Caco-2 (cell line): ENCODE data around the gene MUC20. TPM values are rescaled to one million over a fixed set of nuclear protein-coding genes. Genes with fewer than 3 reads are reported as not detected.

ENCODE experiments used
- BruUV-seq: library from RNA; stranded (reverse); fragments of 400-500 nt; replicated peaks from 2 replicates; lab custom pipeline; 2021; lab: Mats Ljungman, UMichigan
- CTCF ChIA-PET: fragments of 300-600 bp; sonication (Branson Sonifier 250); formaldehyde crosslinking; loops from one replicate; lab custom pipeline; 2022; ENCODE audit warnings: antibody characterized with exemption; lab: Charles Lee
- POLR2A ChIA-PET: fragments of 300-600 bp; sonication (Branson Sonifier 250); formaldehyde crosslinking; loops from one replicate; lab custom pipeline; 2022; ENCODE audit warnings: antibody characterized with exemption; lab: Charles Lee
- DNase-seq, 2 experiments: peaks; one replicate each; pipeline versions ENCODE4 v3.0.0 to v3.0.0-alpha.2; 2020 to 2022
- H3K27me3 ChIP-seq: replicated peaks from 2 replicates; pipeline ENCODE4 v1.6.0; 2011; ENCODE audit warnings: low read length; ENCODE audit not compliant: control insufficient read depth, insufficient read depth
- H3K36me3 ChIP-seq: 2 replicates; pipeline ENCODE4 v1.5.1; 2011; ENCODE audit warnings: low read length; ENCODE audit not compliant: control insufficient read depth, insufficient read depth
- H3K4me1 ChIP-seq: fragments of 250-450 bp; sonication (Bioruptor Pico); 2 replicates; pipeline ENCODE4 v1.5.1; 2020; ENCODE audit warnings: mild to moderate bottlenecking
- H3K4me3 ChIP-seq: 2 replicates; pipeline ENCODE4 v1.5.1; 2011; ENCODE audit warnings: low read depth, mild to moderate bottlenecking, control low read depth, low read length
- H3K9me3 ChIP-seq: fragments of 250-450 bp; sonication (Bioruptor Pico); 2 replicates; pipeline ENCODE4 v1.5.1; 2020; ENCODE audit warnings: mild to moderate bottlenecking, moderate library complexity
- H3K27ac Mint-ChIP-seq: one replicate; pipeline ENCODE4 v1.8.0; 2022; ENCODE audit warnings: mixed read lengths; ENCODE audit not compliant: unreplicated experiment
- H3K27me3 Mint-ChIP-seq: one replicate; pipeline ENCODE4 v1.8.0; 2022; ENCODE audit warnings: mixed read lengths; ENCODE audit not compliant: insufficient read depth, unreplicated experiment
- H3K36me3 Mint-ChIP-seq: one replicate; pipeline ENCODE4 v1.8.0; 2022; ENCODE audit warnings: mild to moderate bottlenecking, mixed read lengths; ENCODE audit not compliant: insufficient read depth, unreplicated experiment
- H3K4me1 Mint-ChIP-seq: one replicate; pipeline ENCODE4 v1.8.0; 2022; ENCODE audit warnings: low read depth, mixed read lengths; ENCODE audit not compliant: unreplicated experiment
- H3K4me3 Mint-ChIP-seq: one replicate; pipeline ENCODE4 v1.8.0; 2022; ENCODE audit warnings: mild to moderate bottlenecking, moderate library complexity, mixed read lengths; ENCODE audit not compliant: unreplicated experiment
- H3K9me3 Mint-ChIP-seq: one replicate; pipeline ENCODE4 v1.8.0; 2022; ENCODE audit warnings: mixed read lengths; ENCODE audit not compliant: unreplicated experiment
- CTCF ChIP-seq, 2 experiments: fragments of 200-600 bp in 1 of 2; IDR thresholded peaks; 1 replicate in 1 of 2; 2 replicates in 1 of 2; pipeline versions ENCODE4 v1.5.1 to v1.8.0; 2011 to 2022; ENCODE audit warnings: antibody characterized with exemption in 1 of 2, control low read depth in 1 of 2, inconsistent platforms in 1 of 2, low read depth in 1 of 2, low read length in 1 of 2, mild to moderate bottlenecking in 1 of 2, moderate library complexity in 1 of 2; ENCODE audit not compliant: insufficient read depth in 1 of 2, severe bottlenecking in 1 of 2, unreplicated experiment in 1 of 2
- intact Hi-C: fragments of 100-400 bp; cut with micrococcal nuclease; formaldehyde crosslinking; loops from one replicate; pipeline ENCODE4 v1.10.0; 2022; ENCODE audit not compliant: unreplicated experiment
- total RNA-seq: library from RNA; stranded (reverse); gene quantifications from 2 replicates; pipeline ENCODE4 v1.2.3, GENCODE V29; 2022

The MUC20 gene
- total RNA-seq, 1 experiment from 2014 or later: 0.88 TPM

DNA sequence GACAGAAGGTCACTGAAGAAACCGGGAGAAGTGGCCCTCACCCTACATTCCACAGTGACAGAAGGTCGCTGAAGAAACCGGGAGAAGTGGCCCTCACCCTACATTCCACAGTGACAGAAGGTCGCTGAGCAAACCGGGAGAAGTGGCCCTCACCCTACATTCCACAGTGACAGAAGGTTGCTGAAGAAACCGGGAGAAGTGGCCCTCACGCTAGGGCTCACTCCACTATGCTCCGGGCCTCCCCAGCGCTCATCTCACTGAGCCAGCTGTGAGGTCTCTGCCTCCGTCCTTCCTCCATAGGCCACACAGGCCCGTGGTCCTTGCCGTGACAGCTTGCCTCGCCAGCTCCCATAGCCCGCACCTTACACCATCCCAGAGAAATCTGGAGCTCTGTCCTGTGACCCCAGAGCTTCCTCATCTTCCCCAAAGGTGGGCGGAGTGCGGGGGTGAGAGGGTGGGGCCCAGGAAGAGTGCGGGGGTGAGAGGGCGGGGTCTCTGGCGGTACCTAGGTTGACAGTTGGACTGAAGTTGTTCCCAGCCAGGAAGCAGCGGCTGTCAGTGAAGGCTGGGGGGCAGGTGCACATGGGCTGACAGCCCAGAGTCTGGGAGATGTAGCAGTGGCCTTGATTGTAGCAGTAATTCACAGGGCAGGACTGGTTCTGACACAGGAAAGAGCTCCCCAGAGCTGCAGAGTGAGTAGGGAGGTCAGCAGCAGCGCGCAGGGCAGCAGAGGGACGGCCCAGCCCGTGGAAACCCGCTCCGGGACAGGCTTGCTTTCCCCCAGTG lies 32.0 kb downstream of the MUC20 start:
- Mint-ChIP-seq H3K27ac (no peak overlapping the region), H3K4me1 (peaks cover 9% of the 10 kb centered on the region), H3K36me3 (no peaks in the 10 kb centered on the region), H3K4me3 (no peak overlapping the region), H3K9me3 (no peaks in the 10 kb centered on the region), H3K27me3 (no peaks in the 10 kb centered on the region)
- no peak overlapping the region for H3K4me3 ChIP-seq
- CTCF ChIA-PET: no interaction called here
- intact Hi-C loops: no loop called here
- H3K9me3 ChIP-seq: no peaks in the 10 kb centered on the region
- POLR2A ChIA-PET: interaction anchor here (0.7 kb wide), 1 partner anchor 497 kb away, joined by 12 read pairs; no protein-coding TSS in a partner anchor
- no TSS peak for BruUV-seq
- no peak for DNase-seq
- no peak for TF ChIP-seq CTCF (IDR thresholded peaks at IDR 0.05; ENCODE audit: insufficient read depth in 1 of 2, low read depth in 1 of 2, low read length in 1 of 2, severe bottlenecking in 1 of 2, unreplicated experiment in 1 of 2)
- no peaks in the 10 kb centered on the region for H3K27me3 ChIP-seq
- no peaks in the 10 kb centered on the region for H3K36me3 ChIP-seq
- peaks cover 12% of the 10 kb centered on the region for H3K4me1 ChIP-seq

DNA sequence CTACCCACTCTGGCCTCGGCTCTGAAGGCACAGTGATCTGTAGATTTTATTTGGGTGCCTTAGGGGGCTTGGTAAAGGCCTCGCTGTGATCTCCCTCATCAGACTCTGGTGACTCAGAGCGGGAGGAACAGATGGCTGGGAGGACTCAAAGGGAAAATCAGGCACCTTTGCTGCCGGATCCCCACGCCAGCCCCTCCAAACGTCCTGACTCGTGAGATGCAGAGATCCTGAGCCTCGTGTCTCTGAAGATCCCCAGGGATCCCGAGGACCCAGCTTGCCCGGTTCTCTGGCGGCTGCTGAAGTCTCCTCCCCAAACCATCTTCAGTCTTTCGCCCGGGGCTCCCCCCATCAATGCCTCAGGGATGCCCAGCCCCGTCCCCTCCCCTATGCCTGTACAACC lies 32.8 kb downstream of the MUC20 start:
- Mint-ChIP-seq H3K36me3 (no peaks in the 10 kb centered on the region), H3K27ac (no peak overlapping the region), H3K9me3 (no peaks in the 10 kb centered on the region), H3K4me1 (peaks cover 9% of the 10 kb centered on the region), H3K4me3 (no peak overlapping the region), H3K27me3 (no peaks in the 10 kb centered on the region)
- ChIA-PET CTCF (no interaction called here), POLR2A (no interaction called here)
- Histone ChIP-seq H3K9me3 (no peaks in the 10 kb centered on the region), H3K4me1 (peaks cover 12% of the 10 kb centered on the region), H3K36me3 (no peaks in the 10 kb centered on the region), H3K4me3 (no peak overlapping the region), H3K27me3 (no peaks in the 10 kb centered on the region)
- no peak for DNase-seq
- BruUV-seq: no TSS peak
- no peak for TF ChIP-seq CTCF (IDR thresholded peaks at IDR 0.05; ENCODE audit: insufficient read depth in 1 of 2, low read depth in 1 of 2, low read length in 1 of 2, severe bottlenecking in 1 of 2, unreplicated experiment in 1 of 2)
- intact Hi-C loops: no loop called here

DNA sequence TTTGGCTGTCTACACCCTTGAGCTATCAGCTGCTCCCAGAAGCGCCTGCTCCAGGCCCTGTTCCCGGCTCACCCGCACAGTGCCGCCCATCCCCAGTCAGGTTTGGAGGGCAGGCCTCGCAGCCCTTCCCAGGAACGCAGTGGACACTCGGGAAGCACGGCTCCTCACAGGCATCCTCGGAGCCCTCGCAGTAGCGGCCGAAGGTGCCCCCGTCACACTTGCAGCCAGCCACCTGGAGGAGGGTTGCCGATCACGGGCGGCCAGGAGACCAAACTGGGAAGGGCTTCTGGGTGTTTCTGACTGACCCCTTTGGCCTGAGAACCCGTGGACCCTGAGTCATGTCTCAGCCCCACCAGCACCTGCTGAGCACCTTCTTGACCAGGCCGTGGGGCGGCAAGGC lies 33.4 kb downstream of the MUC20 start:
- Mint-ChIP-seq H3K36me3 (no peaks in the 10 kb centered on the region), H3K9me3 (no peaks in the 10 kb centered on the region), H3K4me3 (no peak overlapping the region), H3K4me1 (peaks cover 9% of the 10 kb centered on the region), H3K27ac (no peak overlapping the region), H3K27me3 (no peaks in the 10 kb centered on the region)
- no peak for DNase-seq
- H3K9me3 ChIP-seq: no peaks in the 10 kb centered on the region
- ChIA-PET CTCF (no interaction called here), POLR2A (no interaction called here)
- BruUV-seq: no TSS peak
- H3K36me3 ChIP-seq: no peaks in the 10 kb centered on the region
- no peaks in the 10 kb centered on the region for H3K27me3 ChIP-seq
- no peak for TF ChIP-seq CTCF (IDR thresholded peaks at IDR 0.05; ENCODE audit: insufficient read depth in 1 of 2, low read depth in 1 of 2, low read length in 1 of 2, severe bottlenecking in 1 of 2, unreplicated experiment in 1 of 2)
- no peak overlapping the region for H3K4me3 ChIP-seq
- intact Hi-C loops: no loop called here
- peaks cover 12% of the 10 kb centered on the region for H3K4me1 ChIP-seq
